WI38 (cell line): ENCODE data around the gene TUBGCP2.

ENCODE experiments used
- H3K4me3 ChIP-seq: 2 replicates; pipeline ENCODE4 v1.5.1; 2011; ENCODE audit warnings: low read depth, mild to moderate bottlenecking, control low read depth, low read length
- TF ChIP-seq, protein P1 (sequence below): IDR thresholded peaks from 2 replicates; pipeline ENCODE4 v1.5.1; 2012; ENCODE audit warnings: low read depth, mild to moderate bottlenecking, control low read depth, low read length

The TUBGCP2 gene

DNA sequence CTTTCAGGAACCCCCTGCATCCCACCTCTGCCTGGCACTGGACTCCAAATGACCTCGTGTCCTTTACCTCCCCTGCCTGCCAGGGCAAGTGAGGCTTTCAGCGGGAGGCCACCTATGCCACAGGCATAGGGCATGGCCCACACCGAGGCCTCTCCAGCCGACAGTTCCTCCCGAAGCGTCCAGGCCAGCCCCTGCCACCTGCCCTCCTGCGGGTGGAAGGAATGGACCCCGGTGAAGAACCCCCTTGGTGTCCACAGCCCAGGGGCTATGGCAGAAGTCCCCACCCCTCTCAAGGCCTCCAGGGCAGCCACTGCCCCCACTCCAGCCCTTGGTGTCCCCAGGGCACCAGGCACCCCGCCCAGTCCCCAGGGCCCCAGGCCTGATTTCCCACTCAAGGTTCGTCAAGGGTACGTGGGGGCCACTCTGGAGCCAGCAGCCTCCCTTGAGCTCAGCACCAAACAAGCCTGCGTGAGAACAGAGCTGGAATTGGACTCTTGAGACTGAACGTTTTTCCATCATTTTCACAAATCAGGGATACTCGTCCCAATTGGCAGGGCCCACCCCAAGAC, 46.1 kb upstream of the TUBGCP2 start:
- H3K4me3 ChIP-seq = no peak overlapping the region
- TF ChIP-seq, protein P1, sequence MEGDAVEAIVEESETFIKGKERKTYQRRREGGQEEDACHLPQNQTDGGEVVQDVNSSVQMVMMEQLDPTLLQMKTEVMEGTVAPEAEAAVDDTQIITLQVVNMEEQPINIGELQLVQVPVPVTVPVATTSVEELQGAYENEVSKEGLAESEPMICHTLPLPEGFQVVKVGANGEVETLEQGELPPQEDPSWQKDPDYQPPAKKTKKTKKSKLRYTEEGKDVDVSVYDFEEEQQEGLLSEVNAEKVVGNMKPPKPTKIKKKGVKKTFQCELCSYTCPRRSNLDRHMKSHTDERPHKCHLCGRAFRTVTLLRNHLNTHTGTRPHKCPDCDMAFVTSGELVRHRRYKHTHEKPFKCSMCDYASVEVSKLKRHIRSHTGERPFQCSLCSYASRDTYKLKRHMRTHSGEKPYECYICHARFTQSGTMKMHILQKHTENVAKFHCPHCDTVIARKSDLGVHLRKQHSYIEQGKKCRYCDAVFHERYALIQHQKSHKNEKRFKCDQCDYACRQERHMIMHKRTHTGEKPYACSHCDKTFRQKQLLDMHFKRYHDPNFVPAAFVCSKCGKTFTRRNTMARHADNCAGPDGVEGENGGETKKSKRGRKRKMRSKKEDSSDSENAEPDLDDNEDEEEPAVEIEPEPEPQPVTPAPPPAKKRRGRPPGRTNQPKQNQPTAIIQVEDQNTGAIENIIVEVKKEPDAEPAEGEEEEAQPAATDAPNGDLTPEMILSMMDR = no peak

DNA sequence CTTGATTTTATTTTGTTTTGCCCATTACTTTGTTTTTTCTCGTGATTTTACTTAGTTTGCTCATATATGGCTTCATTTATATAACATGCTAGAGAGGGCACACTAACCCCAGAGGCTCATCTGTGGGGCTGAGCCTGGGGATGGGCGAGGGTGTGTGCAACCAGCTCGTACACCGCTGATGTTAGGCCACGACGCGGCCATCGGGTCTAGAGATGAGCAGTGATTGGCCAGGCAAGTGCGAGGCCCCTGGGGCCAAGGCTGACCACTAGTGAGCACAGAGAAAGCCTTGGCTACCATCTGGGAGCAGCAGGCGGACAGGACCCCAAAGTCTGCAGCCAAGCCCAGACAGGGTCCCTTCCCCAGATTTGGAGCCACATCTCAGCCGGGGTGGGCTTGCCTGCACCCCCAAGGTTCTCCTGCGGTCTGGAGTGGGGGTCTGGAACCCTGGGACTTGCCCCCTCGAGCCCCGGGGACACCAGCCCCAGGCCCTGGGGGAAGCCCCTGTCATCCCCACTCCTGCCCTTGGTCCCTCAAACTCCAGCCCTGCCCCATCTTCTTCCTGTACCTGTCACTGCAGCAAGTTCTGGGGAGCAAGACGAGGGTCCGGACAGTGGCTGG, 45.4 kb upstream of the TUBGCP2 start:
- TF ChIP-seq, protein P1 = no peak
- no peak overlapping the region for H3K4me3 ChIP-seq

DNA sequence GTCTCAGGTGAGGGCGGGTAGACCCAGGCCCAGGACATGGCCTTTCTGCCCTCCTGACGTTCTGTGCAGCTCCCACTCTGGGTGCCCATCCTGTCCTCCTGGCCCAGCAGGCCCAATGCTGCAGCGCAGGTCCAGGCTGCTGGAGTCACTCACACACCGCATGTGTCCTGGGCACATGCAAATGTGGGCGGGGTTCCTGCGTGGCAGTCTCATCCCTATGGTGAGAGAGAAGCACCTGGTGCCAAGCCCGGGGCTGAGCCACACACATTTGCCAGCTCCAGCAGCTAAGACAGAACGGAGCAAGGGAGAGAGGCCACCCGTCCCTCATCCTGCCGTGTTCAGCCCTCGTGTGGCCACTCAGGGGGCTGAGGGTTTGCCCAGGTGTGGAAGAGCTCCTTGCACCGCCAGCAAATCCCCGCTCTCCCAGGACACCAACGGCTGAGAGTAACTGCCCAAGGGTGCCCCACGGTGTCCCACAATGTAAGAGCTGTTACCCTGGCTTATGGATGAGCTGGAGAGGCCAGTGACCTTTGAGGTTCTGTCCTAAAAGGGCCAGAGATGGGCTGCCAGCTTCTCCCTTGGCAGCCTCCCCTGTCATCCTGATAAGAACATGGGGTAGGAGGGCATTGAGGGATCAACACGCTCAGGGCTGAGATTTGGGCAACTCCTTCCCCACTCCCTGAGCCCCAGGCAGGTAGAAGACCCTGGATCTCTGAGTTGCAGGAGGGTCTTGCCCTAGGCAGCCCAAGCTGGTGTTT, 44.7 kb upstream of the TUBGCP2 start:
- TF ChIP-seq, protein P1 = no peak
- no peak overlapping the region for H3K4me3 ChIP-seq

DNA sequence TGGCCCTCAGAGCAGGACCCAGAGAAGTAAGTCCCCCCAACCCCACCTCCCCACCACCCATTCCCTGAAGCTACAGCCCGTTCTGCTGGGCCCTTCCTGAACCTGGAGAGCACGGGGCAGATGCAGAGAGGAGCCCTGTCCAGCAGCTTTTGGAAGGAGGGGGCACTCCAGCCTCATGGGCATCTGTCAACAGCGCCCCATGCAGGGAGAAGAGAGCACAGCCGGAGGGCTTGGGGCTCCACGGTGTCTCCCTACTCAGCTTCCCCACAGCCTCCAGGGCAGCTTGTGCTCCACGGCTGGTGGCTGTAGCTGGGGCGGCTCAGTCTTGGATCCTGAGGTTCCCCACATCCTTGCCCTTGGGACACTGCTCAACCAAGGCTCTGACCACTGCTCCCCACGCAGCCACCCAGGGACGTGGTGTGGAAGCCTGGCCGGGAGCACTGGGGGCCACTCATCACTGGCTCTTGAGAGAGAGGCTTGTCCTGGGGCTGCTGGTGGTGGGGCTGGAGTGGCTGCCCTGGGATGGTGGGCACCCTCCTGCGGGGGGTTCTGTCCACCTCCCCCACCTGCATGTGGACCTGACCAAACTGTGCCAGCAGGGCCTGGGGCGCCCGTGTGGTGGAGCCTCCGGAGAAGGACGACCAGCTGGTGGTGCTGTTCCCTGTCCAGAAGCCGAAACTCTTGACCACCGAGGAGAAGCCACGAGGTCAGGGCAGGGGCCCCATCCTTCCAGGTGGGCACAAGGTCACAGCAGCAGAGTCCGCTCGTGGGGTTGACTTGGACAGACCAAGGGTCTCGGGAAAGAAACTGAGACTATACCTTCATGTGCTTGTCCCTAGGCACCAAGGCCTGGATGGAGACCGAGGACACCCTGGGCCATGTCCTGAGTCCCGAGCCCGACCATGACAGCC, 43.0 kb upstream of the TUBGCP2 start:
- no peak overlapping the region for H3K4me3 ChIP-seq
- TF ChIP-seq, protein P1 = no peak

DNA sequence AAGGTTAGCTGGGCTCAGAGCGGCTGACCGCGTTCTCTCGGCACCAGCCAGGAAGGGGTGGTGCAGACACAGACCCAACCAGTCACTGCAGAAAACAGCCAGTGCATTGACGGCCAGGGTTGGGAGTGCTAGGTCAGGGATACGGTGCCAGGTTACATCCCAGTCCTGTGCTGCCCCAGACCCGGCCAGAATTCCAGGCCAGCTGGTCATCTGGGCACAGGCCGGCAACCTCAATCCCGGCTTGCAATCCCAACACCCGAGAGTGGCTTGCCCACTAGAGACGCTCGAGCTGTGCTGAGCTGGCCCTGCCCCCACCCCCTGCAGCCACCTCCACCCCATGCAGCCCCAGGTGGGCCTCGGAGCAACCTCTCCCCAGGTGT, 42.3 kb upstream of the TUBGCP2 start:
- H3K4me3 ChIP-seq = no peak overlapping the region
- TF ChIP-seq, protein P1 = no peak

DNA sequence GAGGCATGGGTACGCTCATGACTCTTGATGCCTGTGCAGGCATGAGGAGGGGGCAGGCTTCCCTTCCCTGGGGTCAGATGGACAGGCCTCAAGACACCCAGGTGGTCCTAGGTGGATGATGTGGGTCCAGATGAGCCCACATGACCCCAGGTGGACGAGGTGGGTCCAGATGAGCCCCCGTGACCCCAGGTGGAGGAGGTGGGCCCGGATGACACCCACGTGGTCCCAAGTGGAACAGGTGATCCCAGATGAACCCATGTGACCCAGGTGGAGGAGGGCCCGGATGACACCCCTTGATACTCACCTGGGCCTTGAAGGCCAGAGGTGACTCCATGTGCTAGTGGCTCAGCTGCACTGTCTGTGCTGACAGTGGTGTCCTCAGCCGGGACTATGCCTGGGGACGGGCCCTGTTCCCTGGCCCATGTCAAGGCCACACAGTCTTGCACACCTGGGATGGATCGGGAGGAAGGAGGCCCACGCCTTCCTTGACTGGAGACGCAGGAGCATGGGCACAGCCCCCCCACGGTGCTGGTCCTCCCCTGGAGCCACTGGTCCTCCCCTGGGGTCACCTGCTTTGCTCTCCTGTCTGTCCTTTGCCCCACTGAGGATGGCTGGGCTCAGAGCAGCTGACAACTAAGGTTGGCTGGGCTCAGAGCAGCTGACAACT, 41.7 kb upstream of the TUBGCP2 start:
- no peak overlapping the region for H3K4me3 ChIP-seq
- TF ChIP-seq, protein P1 = no peak
